ENCODE data around the gene MGAT4A.
A peak's percentile ranks its signal among the peaks of the same experiment; 100 is the strongest.

Gene MGAT4A

GRCh38 chr2:98731041-98731893 is at the start of gene MGAT4A:
MGAT4A (minus strand) TSS chr2:98731132; CDS start chr2:98726332, 4,800 bp downstream.
- Histone ChIP-seq H3K4me1 (ENCODE audit: control insufficient read depth, insufficient read depth, low read length) (peaks cover 15% of the 10 kb centered on the region), H3K9ac (ENCODE audit: low read length) (peak within 1 kb of the TSS; percentile 87), H3K36me3 (ENCODE audit: control insufficient read depth, insufficient read depth, low read length) (no peaks in the 10 kb centered on the region), H3K4me3 (ENCODE audit: low read length) (peak within 1 kb of the TSS; percentile 60), H3K9me3 (ENCODE audit: control insufficient read depth, low read length) (no peaks in the 10 kb centered on the region), H3K27me3 (ENCODE audit: control insufficient read depth, insufficient read depth, low read length) (no peaks in the 10 kb centered on the region)

DNA sequence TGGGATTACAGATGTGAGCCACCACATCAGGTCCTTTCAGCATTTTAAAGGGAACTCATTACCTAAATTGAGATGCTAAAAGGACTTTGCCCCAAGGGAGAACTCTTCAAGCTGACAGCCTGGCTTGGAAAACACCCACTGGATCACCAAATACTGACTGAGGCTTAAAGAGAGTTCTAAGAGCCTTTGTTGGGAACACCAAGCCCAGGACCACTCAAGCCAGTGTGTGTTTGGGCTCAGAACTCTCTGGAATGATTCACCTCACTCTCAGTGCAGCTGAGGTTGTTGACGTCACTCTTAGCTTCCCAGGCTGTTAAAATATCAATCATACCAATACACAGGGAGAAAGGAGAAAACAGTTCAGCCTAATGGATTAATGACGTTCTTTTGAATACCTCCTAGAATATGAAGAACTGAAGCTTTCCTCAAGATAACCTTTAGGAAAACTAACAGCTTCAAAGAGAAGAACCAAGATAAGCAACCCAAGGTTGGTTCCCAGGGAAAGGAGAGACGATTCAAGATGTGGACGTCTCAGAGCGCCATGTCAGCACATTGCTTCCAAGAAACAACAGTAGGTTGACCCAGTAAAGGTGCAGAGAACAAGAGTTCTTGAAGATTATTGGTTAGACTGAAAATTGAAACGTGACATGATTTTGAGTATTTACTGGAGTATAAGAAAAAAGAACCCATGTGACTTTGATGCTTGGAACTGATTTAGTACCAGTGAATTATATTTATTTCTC is 48.0 kb upstream of the MGAT4A start:
- no peaks in the 10 kb centered on the region for H3K4me1 ChIP-seq (ENCODE audit: control insufficient read depth, insufficient read depth, low read length)
- H3K9me3 ChIP-seq (ENCODE audit: control insufficient read depth, low read length): no peaks in the 10 kb centered on the region
- H3K9ac ChIP-seq (ENCODE audit: low read length): no peak overlapping the region
- no peaks in the 10 kb centered on the region for H3K27me3 ChIP-seq (ENCODE audit: control insufficient read depth, insufficient read depth, low read length)
- H3K4me3 ChIP-seq (ENCODE audit: low read length): no peak overlapping the region
- no peaks in the 10 kb centered on the region for H3K36me3 ChIP-seq (ENCODE audit: control insufficient read depth, insufficient read depth, low read length)

DNA sequence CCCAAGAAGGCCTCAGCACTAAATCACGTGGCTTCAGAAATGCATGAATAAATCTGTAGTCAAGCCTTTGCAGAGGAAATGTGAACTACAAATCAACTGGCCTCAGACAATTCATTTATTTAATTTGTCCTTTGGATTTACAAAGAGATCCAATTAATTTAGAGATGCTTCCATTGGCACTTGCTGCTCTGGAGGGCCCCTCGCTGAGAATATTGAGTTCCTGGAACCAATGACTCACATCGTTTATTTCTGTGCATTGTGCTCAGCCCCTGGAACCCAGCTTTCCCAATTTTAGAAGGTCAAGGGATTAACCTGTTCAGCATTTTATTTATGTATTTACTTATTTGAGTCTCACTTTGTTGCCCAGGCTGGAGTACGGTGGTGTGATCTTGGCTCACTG is 47.2 kb upstream of the MGAT4A start:
- Histone ChIP-seq H3K9me3 (ENCODE audit: control insufficient read depth, low read length) (no peaks in the 10 kb centered on the region), H3K4me1 (ENCODE audit: control insufficient read depth, insufficient read depth, low read length) (no peaks in the 10 kb centered on the region), H3K36me3 (ENCODE audit: control insufficient read depth, insufficient read depth, low read length) (no peaks in the 10 kb centered on the region), H3K4me3 (ENCODE audit: low read length) (no peak overlapping the region), H3K9ac (ENCODE audit: low read length) (no peak overlapping the region), H3K27me3 (ENCODE audit: control insufficient read depth, insufficient read depth, low read length) (peaks cover under 1% of the 10 kb centered on the region)

- Histone ChIP-seq H3K4me1 (ENCODE audit: control insufficient read depth, insufficient read depth, low read length) (no peaks in the 10 kb centered on the region), H3K27me3 (ENCODE audit: control insufficient read depth, insufficient read depth, low read length) (peaks cover 2% of the 10 kb centered on the region), H3K9me3 (ENCODE audit: control insufficient read depth, low read length) (no peaks in the 10 kb centered on the region), H3K9ac (ENCODE audit: low read length) (no peak overlapping the region), H3K4me3 (ENCODE audit: low read length) (no peak overlapping the region), H3K36me3 (ENCODE audit: control insufficient read depth, insufficient read depth, low read length) (no peaks in the 10 kb centered on the region)
Measured at GRCh38 chr2:98777710-98778109, 46.8 kb upstream of the MGAT4A start.

DNA sequence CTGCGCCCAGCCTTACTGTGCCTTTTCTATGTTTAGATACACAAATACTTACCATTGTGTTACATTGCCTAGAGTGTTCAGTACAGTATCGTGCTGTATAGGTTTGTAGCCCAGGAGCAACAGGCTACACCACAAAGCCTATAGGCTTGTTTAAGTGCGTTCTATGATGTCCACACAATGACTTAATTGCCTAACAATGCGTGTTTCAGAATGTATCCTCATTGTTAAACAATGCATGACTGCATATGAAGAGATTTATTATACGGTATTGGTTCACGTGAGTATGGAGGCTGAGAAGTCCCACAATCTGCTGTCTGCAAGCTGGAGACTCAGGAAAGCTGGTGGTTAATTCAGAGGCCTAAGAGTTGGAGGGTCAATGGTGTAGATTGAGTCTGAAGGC is 46.1 kb upstream of the MGAT4A start:
- H3K4me3 ChIP-seq (ENCODE audit: low read length): no peak overlapping the region
- peaks cover 2% of the 10 kb centered on the region for H3K27me3 ChIP-seq (ENCODE audit: control insufficient read depth, insufficient read depth, low read length)
- H3K4me1 ChIP-seq (ENCODE audit: control insufficient read depth, insufficient read depth, low read length): no peaks in the 10 kb centered on the region
- no peaks in the 10 kb centered on the region for H3K36me3 ChIP-seq (ENCODE audit: control insufficient read depth, insufficient read depth, low read length)
- no peak overlapping the region for H3K9ac ChIP-seq (ENCODE audit: low read length)
- no peaks in the 10 kb centered on the region for H3K9me3 ChIP-seq (ENCODE audit: control insufficient read depth, low read length)

GRCh38 chr2:98776136-98776535 is 45.2 kb upstream of the MGAT4A start:
- no peaks in the 10 kb centered on the region for H3K4me1 ChIP-seq (ENCODE audit: control insufficient read depth, insufficient read depth, low read length)
- no peaks in the 10 kb centered on the region for H3K36me3 ChIP-seq (ENCODE audit: control insufficient read depth, insufficient read depth, low read length)
- no peak overlapping the region for H3K4me3 ChIP-seq (ENCODE audit: low read length)
- peaks cover 2% of the 10 kb centered on the region for H3K27me3 ChIP-seq (ENCODE audit: control insufficient read depth, insufficient read depth, low read length)
- no peak overlapping the region for H3K9ac ChIP-seq (ENCODE audit: low read length)
- H3K9me3 ChIP-seq (ENCODE audit: control insufficient read depth, low read length): no peaks in the 10 kb centered on the region

DNA sequence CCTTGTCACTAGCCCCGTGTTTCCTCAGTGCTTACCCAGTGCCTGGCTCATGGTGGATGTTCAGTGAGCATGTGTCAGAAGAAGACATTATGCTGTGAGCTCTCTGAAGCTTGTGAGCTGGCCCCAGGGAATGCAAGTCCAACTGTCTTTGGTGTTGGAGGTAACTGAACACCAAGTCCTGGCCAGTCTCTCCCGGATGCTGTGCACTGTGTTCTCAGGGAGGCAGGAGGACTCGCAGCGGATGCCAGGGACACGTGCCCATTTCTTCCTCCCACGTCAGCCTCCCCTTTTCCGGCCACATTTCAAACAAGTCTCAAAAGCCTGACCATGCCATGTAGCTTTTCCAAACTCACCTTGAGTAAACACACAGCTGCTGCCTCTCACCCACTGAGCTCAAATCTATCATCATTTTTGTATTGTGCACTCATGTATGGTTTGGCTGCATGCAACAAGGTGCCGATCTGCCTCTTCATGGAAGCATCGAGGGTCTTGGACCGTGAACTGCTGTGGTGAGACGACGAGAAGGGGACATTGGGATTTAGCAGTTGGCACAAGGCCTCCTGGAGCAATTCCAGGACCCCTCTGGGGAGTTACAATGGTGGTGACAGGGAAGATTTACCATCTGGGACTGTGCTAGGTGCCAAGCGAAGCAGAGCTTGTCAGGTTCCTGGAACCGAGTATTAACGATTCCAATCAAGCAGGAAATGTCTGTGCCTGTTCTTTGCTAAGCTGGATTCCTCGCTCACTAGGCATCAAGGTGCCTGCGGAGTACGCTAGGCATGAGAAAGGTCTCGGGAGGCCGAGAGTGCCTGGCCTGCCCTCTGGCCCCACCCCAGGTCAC is 44.4 kb upstream of the MGAT4A start:
- Histone ChIP-seq H3K27me3 (ENCODE audit: control insufficient read depth, insufficient read depth, low read length) (peaks cover 2% of the 10 kb centered on the region), H3K4me1 (ENCODE audit: control insufficient read depth, insufficient read depth, low read length) (no peaks in the 10 kb centered on the region), H3K9me3 (ENCODE audit: control insufficient read depth, low read length) (no peaks in the 10 kb centered on the region), H3K4me3 (ENCODE audit: low read length) (no peak overlapping the region), H3K9ac (ENCODE audit: low read length) (no peak overlapping the region), H3K36me3 (ENCODE audit: control insufficient read depth, insufficient read depth, low read length) (no peaks in the 10 kb centered on the region)

DNA sequence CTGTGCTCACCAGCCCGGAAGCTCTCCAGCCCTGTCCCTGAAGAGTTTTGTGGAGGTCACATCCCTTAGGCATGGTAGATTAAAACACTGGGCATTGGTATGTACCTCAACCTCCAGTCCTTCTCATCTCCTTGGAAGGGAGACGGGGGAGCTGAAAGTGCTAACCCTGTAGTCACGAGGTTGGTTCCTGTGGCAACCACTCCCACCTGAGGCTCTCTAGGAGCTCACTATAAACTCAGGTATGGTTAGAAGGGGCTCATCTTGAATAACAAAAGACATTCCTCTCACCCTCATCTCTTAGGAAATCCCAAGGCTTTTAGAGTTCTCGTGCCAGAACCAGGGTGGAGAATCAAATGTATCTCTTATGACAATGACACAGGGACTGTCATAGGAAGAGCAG is 43.0 kb upstream of the MGAT4A start:
- Histone ChIP-seq H3K9me3 (ENCODE audit: control insufficient read depth, low read length) (no peaks in the 10 kb centered on the region), H3K4me1 (ENCODE audit: control insufficient read depth, insufficient read depth, low read length) (peaks cover 12% of the 10 kb centered on the region), H3K9ac (ENCODE audit: low read length) (no peak overlapping the region), H3K4me3 (ENCODE audit: low read length) (no peak overlapping the region), H3K36me3 (ENCODE audit: control insufficient read depth, insufficient read depth, low read length) (no peaks in the 10 kb centered on the region), H3K27me3 (ENCODE audit: control insufficient read depth, insufficient read depth, low read length) (peaks cover 2% of the 10 kb centered on the region)

DNA sequence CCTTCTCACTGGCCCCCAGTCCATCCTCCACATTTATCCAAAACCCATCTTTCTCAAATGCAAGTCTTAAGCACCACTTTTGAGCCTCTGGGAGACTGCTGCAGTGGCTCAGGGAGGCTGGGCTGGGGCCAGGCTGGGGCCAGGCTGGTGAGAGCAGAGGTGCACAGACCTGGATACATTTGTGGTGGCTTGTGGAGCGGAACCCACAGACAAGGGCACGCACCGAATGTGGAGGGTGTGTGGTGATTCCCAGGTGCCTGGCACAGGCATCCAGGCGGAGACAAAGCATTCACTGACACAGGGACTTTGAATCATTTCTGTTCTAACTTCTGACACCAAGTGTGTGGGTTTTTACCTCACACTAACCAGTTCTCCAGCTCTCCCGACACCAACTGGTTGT is 42.2 kb upstream of the MGAT4A start:
- no peaks in the 10 kb centered on the region for H3K36me3 ChIP-seq (ENCODE audit: control insufficient read depth, insufficient read depth, low read length)
- H3K4me3 ChIP-seq (ENCODE audit: low read length): no peak overlapping the region
- H3K4me1 ChIP-seq (ENCODE audit: control insufficient read depth, insufficient read depth, low read length): peaks cover 17% of the 10 kb centered on the region
- H3K27me3 ChIP-seq (ENCODE audit: control insufficient read depth, insufficient read depth, low read length): peaks cover 2% of the 10 kb centered on the region
- no peak overlapping the region for H3K9ac ChIP-seq (ENCODE audit: low read length)
- no peaks in the 10 kb centered on the region for H3K9me3 ChIP-seq (ENCODE audit: control insufficient read depth, low read length)

DNA sequence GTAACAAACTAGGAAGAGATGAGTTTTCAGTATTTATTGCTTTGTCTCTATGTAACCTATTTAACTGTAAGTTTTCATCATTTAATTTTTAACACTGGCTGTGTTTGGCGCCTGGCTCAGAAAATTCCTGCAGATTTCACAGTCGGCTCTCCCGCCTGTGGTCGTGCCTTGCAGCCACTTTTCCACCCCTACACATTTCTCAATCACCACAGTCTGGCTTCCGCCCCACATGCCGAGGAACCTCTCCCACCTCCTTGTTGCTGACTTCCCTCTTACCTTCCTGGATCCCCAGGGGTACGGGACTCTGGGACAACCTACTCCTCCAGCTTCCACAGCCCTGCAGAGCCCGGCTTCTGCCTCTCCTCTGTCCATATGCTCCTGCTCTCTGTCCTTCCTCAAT is 41.6 kb upstream of the MGAT4A start:
- Histone ChIP-seq H3K36me3 (ENCODE audit: control insufficient read depth, insufficient read depth, low read length) (no peaks in the 10 kb centered on the region), H3K9ac (ENCODE audit: low read length) (no peak overlapping the region), H3K27me3 (ENCODE audit: control insufficient read depth, insufficient read depth, low read length) (peaks cover 2% of the 10 kb centered on the region), H3K4me1 (ENCODE audit: control insufficient read depth, insufficient read depth, low read length) (peaks cover 17% of the 10 kb centered on the region), H3K9me3 (ENCODE audit: control insufficient read depth, low read length) (no peaks in the 10 kb centered on the region), H3K4me3 (ENCODE audit: low read length) (no peak overlapping the region)

- Histone ChIP-seq H3K27me3 (ENCODE audit: control insufficient read depth, insufficient read depth, low read length) (peaks cover 2% of the 10 kb centered on the region), H3K36me3 (ENCODE audit: control insufficient read depth, insufficient read depth, low read length) (no peaks in the 10 kb centered on the region), H3K9ac (ENCODE audit: low read length) (no peak overlapping the region), H3K9me3 (ENCODE audit: control insufficient read depth, low read length) (no peaks in the 10 kb centered on the region), H3K4me3 (ENCODE audit: low read length) (no peak overlapping the region), H3K4me1 (ENCODE audit: control insufficient read depth, insufficient read depth, low read length) (peaks cover 17% of the 10 kb centered on the region)
Measured at GRCh38 chr2:98771721-98772524, 41.0 kb upstream of the MGAT4A start.
